ENCODE data around the gene NOTUM. TPM values are rescaled to one million over a fixed set of nuclear protein-coding genes. Genes with fewer than 3 reads are reported as not detected.
A peak's percentile ranks its signal among the peaks of the same experiment; 100 is the strongest.

NOTUM gene
- total and polyA plus RNA-seq, 9 of the 15 experiments (the other 6 are each of a cell fraction or from before 2014, with no cell fraction given), result 0.03 to 14.0 (median 4.1) TPM

GRCh38 chr17:81976332-81977210 lies 15.6 kb upstream of the NOTUM start (continued):
- TF ChIP-seq, protein P1, sequence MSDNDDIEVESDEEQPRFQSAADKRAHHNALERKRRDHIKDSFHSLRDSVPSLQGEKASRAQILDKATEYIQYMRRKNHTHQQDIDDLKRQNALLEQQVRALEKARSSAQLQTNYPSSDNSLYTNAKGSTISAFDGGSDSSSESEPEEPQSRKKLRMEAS (CRISPR knock-in tag; IDR thresholded peaks at IDR 0.05), result peak; percentile 98
- TF ChIP-seq MEIS2 (IDR thresholded peaks at IDR 0.05; ENCODE audit: partially characterized antibody) (peak; percentile 7), ZBTB17 (CRISPR knock-in tag; IDR thresholded peaks at IDR 0.05) (0 out of 2 replicates have a peak, but pooled peaks have one; percentile 27), XRCC4 (IDR thresholded peaks at IDR 0.05; ENCODE audit: extremely low read depth, insufficient read depth, insufficient read length) (no peak), ERF (CRISPR knock-in tag; IDR thresholded peaks at IDR 0.05) (peak; percentile 94), MTA3 (IDR thresholded peaks at IDR 0.05; ENCODE audit: borderline replicate concordance) (no peak), CBFA2T3 (IDR thresholded peaks at IDR 0.05) (0 out of 2 replicates have a peak, but pooled peaks have one; percentile 6), RCOR1 (IDR thresholded peaks at IDR 0.05; ENCODE audit: borderline replicate concordance in 1 of 2, low read depth in 2 of 2, low read length in 2 of 2) (peak in 1 of 2 experiments; percentile 67; a peak in 2 of 4 replicates), ZNF609 (CRISPR knock-in tag; IDR thresholded peaks at IDR 0.05; ENCODE audit: borderline replicate concordance) (0 out of 2 replicates have a peak, but pooled peaks have one; percentile 63), RUNX1 (IDR thresholded peaks at IDR 0.05; ENCODE audit: low read depth) (no peak), ZNF263 (CRISPR knock-in tag; IDR thresholded peaks at IDR 0.05; ENCODE audit: borderline replicate concordance) (no peak), PHB (CRISPR knock-in tag; IDR thresholded peaks at IDR 0.05) (no peak), L3MBTL2 (IDR thresholded peaks at IDR 0.05) (peak; percentile 97), SMAD4 (CRISPR knock-in tag; conservative IDR thresholded peaks at IDR 0.05) (peak; percentile 60), GABPA (tag; conservative IDR thresholded peaks at IDR 0.05; ENCODE audit: low read depth) (no peak)
- TF ChIP-seq, protein P2, sequence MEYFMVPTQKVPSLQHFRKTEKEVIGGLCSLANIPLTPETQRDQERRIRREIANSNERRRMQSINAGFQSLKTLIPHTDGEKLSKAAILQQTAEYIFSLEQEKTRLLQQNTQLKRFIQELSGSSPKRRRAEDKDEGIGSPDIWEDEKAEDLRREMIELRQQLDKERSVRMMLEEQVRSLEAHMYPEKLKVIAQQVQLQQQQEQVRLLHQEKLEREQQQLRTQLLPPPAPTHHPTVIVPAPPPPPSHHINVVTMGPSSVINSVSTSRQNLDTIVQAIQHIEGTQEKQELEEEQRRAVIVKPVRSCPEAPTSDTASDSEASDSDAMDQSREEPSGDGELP (CRISPR knock-in tag; IDR thresholded peaks at IDR 0.05; ENCODE audit: borderline replicate concordance), result peak; percentile 53
- TF ChIP-seq, protein P3, sequence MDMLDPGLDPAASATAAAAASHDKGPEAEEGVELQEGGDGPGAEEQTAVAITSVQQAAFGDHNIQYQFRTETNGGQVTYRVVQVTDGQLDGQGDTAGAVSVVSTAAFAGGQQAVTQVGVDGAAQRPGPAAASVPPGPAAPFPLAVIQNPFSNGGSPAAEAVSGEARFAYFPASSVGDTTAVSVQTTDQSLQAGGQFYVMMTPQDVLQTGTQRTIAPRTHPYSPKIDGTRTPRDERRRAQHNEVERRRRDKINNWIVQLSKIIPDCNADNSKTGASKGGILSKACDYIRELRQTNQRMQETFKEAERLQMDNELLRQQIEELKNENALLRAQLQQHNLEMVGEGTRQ (CRISPR knock-in tag; IDR thresholded peaks at IDR 0.05), result 0 out of 2 replicates have a peak, but pooled peaks have one; percentile 31
- TF ChIP-seq, protein P4, sequence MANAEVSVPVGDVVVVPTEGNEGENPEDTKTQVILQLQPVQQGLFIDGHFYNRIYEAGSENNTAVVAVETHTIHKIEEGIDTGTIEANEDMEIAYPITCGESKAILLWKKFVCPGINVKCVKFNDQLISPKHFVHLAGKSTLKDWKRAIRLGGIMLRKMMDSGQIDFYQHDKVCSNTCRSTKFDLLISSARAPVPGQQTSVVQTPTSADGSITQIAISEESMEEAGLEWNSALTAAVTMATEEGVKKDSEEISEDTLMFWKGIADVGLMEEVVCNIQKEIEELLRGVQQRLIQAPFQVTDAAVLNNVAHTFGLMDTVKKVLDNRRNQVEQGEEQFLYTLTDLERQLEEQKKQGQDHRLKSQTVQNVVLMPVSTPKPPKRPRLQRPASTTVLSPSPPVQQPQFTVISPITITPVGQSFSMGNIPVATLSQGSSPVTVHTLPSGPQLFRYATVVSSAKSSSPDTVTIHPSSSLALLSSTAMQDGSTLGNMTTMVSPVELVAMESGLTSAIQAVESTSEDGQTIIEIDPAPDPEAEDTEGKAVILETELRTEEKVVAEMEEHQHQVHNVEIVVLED (CRISPR knock-in tag; IDR thresholded peaks at IDR 0.05), result 0 out of 2 replicates have a peak, but pooled peaks have one; percentile 14
